Measurements from ENCODE around the gene KCND1. TPM values are rescaled to one million over a fixed set of nuclear protein-coding genes. Genes with fewer than 3 reads are reported as not detected.

The KCND1 gene
- total RNA-seq, 1 donor from 2014 or later, result 0.52 TPM

DNA sequence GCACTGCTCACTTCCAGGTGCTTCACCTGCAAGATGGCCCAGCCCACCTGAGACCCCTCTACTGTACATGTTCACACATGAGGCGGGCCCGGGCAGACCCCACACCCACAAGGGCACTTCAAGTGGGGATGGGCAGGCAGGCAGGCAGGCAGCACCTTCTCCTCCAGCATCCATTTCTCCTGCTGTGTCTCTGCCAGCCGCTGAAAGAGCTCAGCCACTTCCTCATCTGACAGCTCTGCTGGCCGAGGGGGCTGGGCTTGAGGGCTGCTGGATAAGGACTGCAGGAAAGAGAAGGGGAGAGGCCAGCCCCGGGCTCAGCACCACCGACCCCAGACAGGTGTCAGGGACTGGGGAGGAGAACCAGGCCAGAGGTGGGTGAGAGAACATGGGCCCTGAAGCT is 4.4 kb upstream of the KCND1 start:
- H3K4me3 ChIP-seq (ENCODE audit: low read length in 3 of 3), result no peak overlapping the region
- peaks cover 0 to 5% (median 4%) of the 10 kb centered on the region in 3 donors for H3K4me1 ChIP-seq (ENCODE audit: control insufficient read depth in 3 of 3, insufficient read depth in 3 of 3, low read length in 3 of 3)
- no peaks in the 10 kb centered on the region for H3K27me3 ChIP-seq (ENCODE audit: control insufficient read depth in 3 of 3, insufficient read depth in 3 of 3, low read length in 3 of 3)
- peaks cover 10 to 21% (median 16%) of the 10 kb centered on the region in 3 donors for H3K36me3 ChIP-seq (ENCODE audit: control insufficient read depth in 3 of 3, insufficient read depth in 3 of 3, low read length in 3 of 3)
- no peaks in the 10 kb centered on the region for H3K9me3 ChIP-seq (ENCODE audit: control insufficient read depth in 3 of 3, low read length in 3 of 3)
- no peak overlapping the region for H3K9ac ChIP-seq (ENCODE audit: low read depth in 1 of 3, low read length in 3 of 3)
- no peak overlapping the region for H3K27ac ChIP-seq (ENCODE audit: low read depth, low read length)

DNA sequence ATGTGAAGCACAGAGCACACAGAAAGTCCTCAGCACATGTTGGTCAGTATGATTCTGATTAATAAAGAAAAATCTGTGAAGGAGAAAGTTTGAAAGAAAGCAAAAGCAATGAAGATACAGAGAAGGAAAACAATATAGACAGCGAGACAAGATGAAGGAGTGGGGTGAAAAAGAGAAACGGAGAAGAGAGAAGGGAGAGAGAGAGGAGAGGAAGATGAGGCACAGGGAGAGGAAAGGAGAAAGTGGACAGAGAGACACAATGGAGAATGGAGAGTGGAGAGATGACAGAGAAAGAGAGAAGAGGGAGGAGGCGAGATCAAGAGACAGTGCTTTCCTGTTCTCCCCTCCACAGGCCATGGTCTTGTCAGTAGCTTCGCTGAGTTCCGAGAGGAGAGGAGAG is 3.9 kb upstream of the KCND1 start:
- H3K36me3 ChIP-seq (ENCODE audit: control insufficient read depth in 3 of 3, insufficient read depth in 3 of 3, low read length in 3 of 3), result peaks cover 8 to 19% (median 14%) of the 10 kb centered on the region in 3 donors
- H3K27ac ChIP-seq (ENCODE audit: low read depth, low read length), result no peak overlapping the region
- H3K4me1 ChIP-seq (ENCODE audit: control insufficient read depth in 3 of 3, insufficient read depth in 3 of 3, low read length in 3 of 3), result peaks cover 0 to 5% (median 4%) of the 10 kb centered on the region in 3 donors
- no peaks in the 10 kb centered on the region for H3K27me3 ChIP-seq (ENCODE audit: control insufficient read depth in 3 of 3, insufficient read depth in 3 of 3, low read length in 3 of 3)
- no peaks in the 10 kb centered on the region for H3K9me3 ChIP-seq (ENCODE audit: control insufficient read depth in 3 of 3, low read length in 3 of 3)
- H3K9ac ChIP-seq (ENCODE audit: low read depth in 1 of 3, low read length in 3 of 3), result no peak overlapping the region
- no peak overlapping the region for H3K4me3 ChIP-seq (ENCODE audit: low read length in 3 of 3)

DNA sequence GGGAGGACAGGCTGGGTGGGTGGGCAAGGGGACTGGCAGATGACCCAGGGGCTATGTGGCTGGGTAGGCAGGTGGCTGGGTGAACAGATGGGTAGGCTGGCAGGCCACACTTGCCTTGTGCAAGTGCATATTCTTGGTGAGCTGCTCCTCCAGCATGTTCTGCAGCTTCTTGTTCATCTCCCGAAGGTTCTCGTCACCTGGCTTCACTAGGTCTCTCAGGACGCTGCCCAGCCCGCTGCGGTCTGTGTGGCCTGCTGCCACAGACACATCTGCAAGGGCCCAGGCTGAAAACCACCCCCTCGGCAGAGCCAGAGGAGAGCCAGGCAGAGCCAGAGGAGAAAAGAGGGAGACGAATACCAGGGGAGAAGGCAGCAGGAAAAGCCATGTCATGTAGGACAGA is 3.4 kb upstream of the KCND1 start:
- H3K36me3 ChIP-seq (ENCODE audit: control insufficient read depth in 3 of 3, insufficient read depth in 3 of 3, low read length in 3 of 3), result peaks cover 8 to 16% (median 14%) of the 10 kb centered on the region in 3 donors

DNA sequence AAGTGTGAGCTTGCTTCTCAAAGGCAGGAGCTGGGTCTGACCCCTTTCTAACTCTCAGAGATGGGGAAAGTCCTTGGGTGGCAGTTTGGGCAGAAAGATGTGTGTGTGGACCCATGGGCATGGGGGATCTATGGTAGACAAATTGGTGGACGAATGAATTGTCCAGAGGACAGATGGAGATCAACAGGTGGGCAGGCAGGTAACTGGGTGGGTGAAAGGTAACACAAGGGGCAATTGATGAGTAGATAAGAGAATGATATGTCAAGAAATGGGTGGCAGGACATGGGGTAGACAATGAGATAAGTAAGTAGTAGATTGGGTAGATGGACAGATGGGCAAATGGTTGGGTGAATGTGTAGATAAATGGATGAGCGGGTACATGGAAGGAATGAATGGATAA is 2.9 kb upstream of the KCND1 start:
- Histone ChIP-seq H3K27ac (ENCODE audit: low read depth, low read length) (no peak overlapping the region), H3K36me3 (ENCODE audit: control insufficient read depth in 3 of 3, insufficient read depth in 3 of 3, low read length in 3 of 3) (peaks cover 8 to 16% (median 14%) of the 10 kb centered on the region in 3 donors), H3K27me3 (ENCODE audit: control insufficient read depth in 3 of 3, insufficient read depth in 3 of 3, low read length in 3 of 3) (no peaks in the 10 kb centered on the region), H3K9ac (ENCODE audit: low read depth in 1 of 3, low read length in 3 of 3) (no peak overlapping the region), H3K4me1 (ENCODE audit: control insufficient read depth in 3 of 3, insufficient read depth in 3 of 3, low read length in 3 of 3) (peaks cover 0 to 5% (median 4%) of the 10 kb centered on the region in 3 donors), H3K9me3 (ENCODE audit: control insufficient read depth in 3 of 3, low read length in 3 of 3) (no peaks in the 10 kb centered on the region), H3K4me3 (ENCODE audit: low read length in 3 of 3) (no peak overlapping the region)

More for the DNA sequence above, 3.4 kb upstream of the KCND1 start:
- Histone ChIP-seq H3K4me1 (ENCODE audit: control insufficient read depth in 3 of 3, insufficient read depth in 3 of 3, low read length in 3 of 3) (peaks cover 0 to 5% (median 4%) of the 10 kb centered on the region in 3 donors), H3K9ac (ENCODE audit: low read depth in 1 of 3, low read length in 3 of 3) (no peak overlapping the region), H3K27me3 (ENCODE audit: control insufficient read depth in 3 of 3, insufficient read depth in 3 of 3, low read length in 3 of 3) (no peaks in the 10 kb centered on the region), H3K27ac (ENCODE audit: low read depth, low read length) (no peak overlapping the region), H3K4me3 (ENCODE audit: low read length in 3 of 3) (no peak overlapping the region), H3K9me3 (ENCODE audit: control insufficient read depth in 3 of 3, low read length in 3 of 3) (no peaks in the 10 kb centered on the region)

DNA sequence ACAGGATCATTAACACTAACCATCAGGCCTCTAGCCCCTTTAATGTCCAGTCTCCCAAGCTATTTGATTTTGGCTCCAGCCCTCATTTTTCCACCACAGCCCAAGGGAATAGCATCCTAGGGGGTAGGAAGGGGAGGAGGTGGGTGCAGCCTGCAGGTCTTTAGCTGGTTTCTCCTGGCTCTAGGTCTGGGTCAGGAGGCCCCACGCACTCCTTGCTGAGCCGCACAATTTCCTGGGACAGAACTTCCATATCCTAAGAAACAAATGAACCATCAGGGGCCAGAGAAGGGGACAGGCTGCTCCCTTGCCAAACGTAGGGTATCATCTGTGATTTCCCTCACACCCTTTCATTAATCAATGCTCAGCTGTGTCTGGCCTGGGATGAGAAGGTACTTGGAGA is 2.4 kb upstream of the KCND1 start:
- Histone ChIP-seq H3K27ac (ENCODE audit: low read depth, low read length) (no peak overlapping the region), H3K4me3 (ENCODE audit: low read length in 3 of 3) (no peak overlapping the region), H3K27me3 (ENCODE audit: control insufficient read depth in 3 of 3, insufficient read depth in 3 of 3, low read length in 3 of 3) (no peaks in the 10 kb centered on the region), H3K4me1 (ENCODE audit: control insufficient read depth in 3 of 3, insufficient read depth in 3 of 3, low read length in 3 of 3) (peaks cover 0 to 5% (median 4%) of the 10 kb centered on the region in 3 donors), H3K9ac (ENCODE audit: low read depth in 1 of 3, low read length in 3 of 3) (no peak overlapping the region), H3K9me3 (ENCODE audit: control insufficient read depth in 3 of 3, low read length in 3 of 3) (no peaks in the 10 kb centered on the region), H3K36me3 (ENCODE audit: control insufficient read depth in 3 of 3, insufficient read depth in 3 of 3, low read length in 3 of 3) (peaks cover 8 to 16% (median 14%) of the 10 kb centered on the region in 3 donors)

DNA sequence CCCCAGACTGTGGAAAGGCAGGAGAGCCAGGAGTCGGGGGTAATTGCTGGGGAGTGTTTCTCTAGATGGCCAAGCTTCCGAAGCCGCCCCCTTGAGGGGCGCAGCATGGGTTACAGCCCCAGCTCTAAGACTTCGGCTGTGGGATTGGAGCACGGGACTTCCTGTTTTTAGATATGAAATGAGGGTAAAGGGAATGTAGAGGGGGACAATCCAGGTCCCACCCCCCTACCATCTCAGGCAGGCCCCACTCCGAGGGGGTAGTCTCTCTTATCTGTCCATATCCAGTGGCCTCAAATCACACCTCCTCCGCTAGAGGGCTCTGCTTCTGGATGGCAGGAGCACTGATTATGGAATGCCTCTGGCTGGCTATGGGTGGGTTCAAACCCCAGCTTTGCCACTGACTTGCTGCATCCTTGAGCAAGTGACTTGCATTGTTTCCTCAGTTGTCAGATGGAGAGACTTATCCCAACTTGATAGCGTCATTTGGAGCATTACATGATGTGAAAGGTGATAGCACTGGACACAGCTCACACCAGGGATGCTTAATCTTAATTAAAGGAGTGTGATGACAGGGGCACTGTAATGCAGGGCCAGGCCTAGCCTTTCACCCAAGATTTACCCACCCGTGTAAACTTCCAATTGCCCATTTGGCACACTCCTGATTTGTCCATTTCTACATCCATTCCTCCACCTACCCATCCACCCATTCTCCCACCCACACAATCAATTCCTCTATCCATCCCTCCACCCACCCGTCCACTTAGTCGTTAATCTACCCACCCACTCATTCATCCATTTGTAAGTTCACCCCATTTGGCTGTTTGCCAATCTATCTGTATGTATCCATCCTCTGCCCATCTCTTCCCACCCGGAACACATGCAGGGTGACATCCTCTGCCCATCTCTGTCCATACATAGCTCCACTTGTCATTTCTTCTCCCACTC is 848 bp upstream of the KCND1 start:
- H3K36me3 ChIP-seq (ENCODE audit: control insufficient read depth in 3 of 3, insufficient read depth in 3 of 3, low read length in 3 of 3), result peaks cover 8 to 16% (median 14%) of the 10 kb centered on the region in 3 donors
- peak overlapping the region; percentile 30 for H3K27ac ChIP-seq (ENCODE audit: low read depth, low read length)
- peak overlapping the region in 2 of 3 donors; percentile 40 to 50 for H3K9ac ChIP-seq (ENCODE audit: low read depth in 1 of 3, low read length in 3 of 3)

DNA sequence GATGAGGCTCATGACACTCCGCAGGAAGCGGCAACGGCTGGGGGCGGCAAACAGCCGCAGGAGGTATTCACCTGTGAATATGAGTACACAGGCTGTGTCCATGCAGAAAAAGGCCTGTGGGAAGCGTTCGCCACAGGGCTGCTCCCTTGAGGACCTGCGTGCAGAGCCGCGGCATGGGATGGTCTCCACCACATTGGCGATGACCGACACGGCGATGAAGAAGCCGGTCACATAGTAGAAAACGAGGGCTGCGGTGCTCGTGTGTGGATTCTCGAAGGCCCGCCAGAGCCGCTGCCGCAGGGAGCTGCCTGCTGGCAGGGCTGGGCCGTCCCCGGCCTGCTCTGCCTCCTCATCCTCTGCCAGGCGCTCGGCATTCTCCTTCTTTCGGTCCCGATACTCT is 2.2 kb downstream of the KCND1 start:
- no peaks in the 10 kb centered on the region for H3K9me3 ChIP-seq (ENCODE audit: control insufficient read depth in 3 of 3, low read length in 3 of 3)
- no peak overlapping the region for H3K4me3 ChIP-seq (ENCODE audit: low read length in 3 of 3)
- no peak overlapping the region for H3K27ac ChIP-seq (ENCODE audit: low read depth, low read length)
- peaks cover 0 to 5% (median under 1%) of the 10 kb centered on the region in 3 donors for H3K36me3 ChIP-seq (ENCODE audit: control insufficient read depth in 3 of 3, insufficient read depth in 3 of 3, low read length in 3 of 3)
- H3K9ac ChIP-seq (ENCODE audit: low read depth in 1 of 3, low read length in 3 of 3), result no peak overlapping the region
- no peaks in the 10 kb centered on the region for H3K27me3 ChIP-seq (ENCODE audit: control insufficient read depth in 3 of 3, insufficient read depth in 3 of 3, low read length in 3 of 3)
- peaks cover 0 to 5% (median 4%) of the 10 kb centered on the region in 3 donors for H3K4me1 ChIP-seq (ENCODE audit: control insufficient read depth in 3 of 3, insufficient read depth in 3 of 3, low read length in 3 of 3)

More for the DNA sequence above, 848 bp upstream of the KCND1 start:
- no peaks in the 10 kb centered on the region for H3K27me3 ChIP-seq (ENCODE audit: control insufficient read depth in 3 of 3, insufficient read depth in 3 of 3, low read length in 3 of 3)
- peak overlapping the region; percentile 13 to 38 (median 17) for H3K4me3 ChIP-seq (ENCODE audit: low read length in 3 of 3)
- no peaks in the 10 kb centered on the region for H3K9me3 ChIP-seq (ENCODE audit: control insufficient read depth in 3 of 3, low read length in 3 of 3)
- peaks cover 0 to 5% (median 4%) of the 10 kb centered on the region in 3 donors for H3K4me1 ChIP-seq (ENCODE audit: control insufficient read depth in 3 of 3, insufficient read depth in 3 of 3, low read length in 3 of 3)

DNA sequence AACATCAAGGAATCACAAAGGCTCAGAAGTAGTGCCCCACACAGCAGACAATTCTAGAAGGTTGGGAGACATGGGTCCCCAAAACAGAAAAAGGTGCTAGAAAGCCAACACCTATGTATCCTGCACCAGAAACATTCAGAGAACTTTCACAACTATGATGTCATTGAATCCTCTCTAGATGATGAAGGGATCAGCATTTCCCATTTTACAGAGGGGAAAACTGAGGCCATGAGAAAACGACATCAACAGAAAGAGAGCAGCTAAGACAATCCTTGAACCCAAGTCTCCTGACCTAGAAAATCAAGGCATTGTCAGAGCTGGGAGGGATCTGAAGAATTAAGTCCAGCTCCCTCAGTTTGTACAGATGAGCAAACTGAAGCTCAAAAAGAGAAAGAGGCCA is 3.3 kb downstream of the KCND1 start:
- no peak overlapping the region for H3K27ac ChIP-seq (ENCODE audit: low read depth, low read length)
- no peak overlapping the region for H3K4me3 ChIP-seq (ENCODE audit: low read length in 3 of 3)
- peaks cover 0 to 5% (median 4%) of the 10 kb centered on the region in 3 donors for H3K4me1 ChIP-seq (ENCODE audit: control insufficient read depth in 3 of 3, insufficient read depth in 3 of 3, low read length in 3 of 3)
- H3K36me3 ChIP-seq (ENCODE audit: control insufficient read depth in 3 of 3, insufficient read depth in 3 of 3, low read length in 3 of 3), result no peaks in the 10 kb centered on the region
- no peaks in the 10 kb centered on the region for H3K9me3 ChIP-seq (ENCODE audit: control insufficient read depth in 3 of 3, low read length in 3 of 3)
- H3K27me3 ChIP-seq (ENCODE audit: control insufficient read depth in 3 of 3, insufficient read depth in 3 of 3, low read length in 3 of 3), result no peaks in the 10 kb centered on the region
- H3K9ac ChIP-seq (ENCODE audit: low read depth in 1 of 3, low read length in 3 of 3), result no peak overlapping the region

DNA sequence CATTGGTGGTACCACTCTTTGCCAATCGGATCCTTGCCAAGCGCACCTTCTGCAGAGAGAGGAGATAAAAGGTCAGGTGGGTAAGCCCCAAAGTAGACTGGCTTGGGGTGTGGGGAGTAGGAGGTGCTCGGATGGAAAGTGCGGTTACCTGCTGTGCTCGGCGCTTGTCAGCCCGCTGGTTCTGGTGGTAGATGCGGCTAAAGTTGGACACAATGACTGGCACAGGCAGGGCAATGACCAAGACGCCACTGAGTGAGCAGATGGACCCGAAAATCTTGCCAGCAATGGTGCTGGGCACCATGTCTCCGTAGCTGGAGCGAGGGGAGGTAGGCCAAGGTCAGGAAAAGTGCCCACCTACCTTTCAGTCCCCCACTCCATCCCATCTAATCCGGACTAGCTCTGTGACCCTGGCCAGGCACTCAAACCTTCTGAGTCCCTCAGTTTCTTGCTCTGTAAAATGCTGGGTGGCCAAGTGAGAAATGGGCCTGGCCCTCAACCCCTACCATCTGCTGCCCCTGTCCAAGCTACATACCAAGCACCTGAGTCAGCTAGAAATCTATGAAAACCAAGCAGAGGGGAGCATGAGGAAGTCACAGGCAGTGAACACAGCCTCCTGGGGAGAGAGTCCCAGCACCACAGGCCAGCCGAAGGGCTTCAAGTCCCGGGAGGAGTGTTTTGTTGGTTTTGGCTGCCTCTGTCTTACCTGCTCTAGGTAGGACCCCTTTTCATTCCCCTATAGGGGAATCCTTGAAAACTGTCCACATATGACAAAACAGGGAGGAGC is 4.7 kb downstream of the KCND1 start:
- H3K9me3 ChIP-seq (ENCODE audit: control insufficient read depth in 3 of 3, low read length in 3 of 3), result no peaks in the 10 kb centered on the region
- H3K4me1 ChIP-seq (ENCODE audit: control insufficient read depth in 3 of 3, insufficient read depth in 3 of 3, low read length in 3 of 3), result peaks cover 0 to 1% (median under 1%) of the 10 kb centered on the region in 3 donors
- H3K4me3 ChIP-seq (ENCODE audit: low read length in 3 of 3), result no peak overlapping the region
- H3K27ac ChIP-seq (ENCODE audit: low read depth, low read length), result no peak overlapping the region
- H3K9ac ChIP-seq (ENCODE audit: low read depth in 1 of 3, low read length in 3 of 3), result no peak overlapping the region
- no peaks in the 10 kb centered on the region for H3K36me3 ChIP-seq (ENCODE audit: control insufficient read depth in 3 of 3, insufficient read depth in 3 of 3, low read length in 3 of 3)
- H3K27me3 ChIP-seq (ENCODE audit: control insufficient read depth in 3 of 3, insufficient read depth in 3 of 3, low read length in 3 of 3), result no peaks in the 10 kb centered on the region
